Endothelial cell of umbilical vein (primary cell): ENCODE measurements around the gene CCDC117. TPM values are rescaled to one million over a fixed set of nuclear protein-coding genes. Genes with fewer than 3 reads are reported as not detected.

Experiments used
- BruUV-seq: library from RNA; stranded (reverse); fragments of 400-500 nt; replicated peaks from 2 replicates; lab custom pipeline; 2021; lab: Mats Ljungman, UMichigan
- CTCF ChIA-PET: fragments of 300-600, 350-600 bp; sonication (Branson Sonifier 250); formaldehyde crosslinking; loops from one replicate; lab custom pipeline; 2021; ENCODE audit warnings: antibody characterized with exemption, inconsistent platforms; lab: Charles Lee
- POLR2A ChIA-PET: fragments of 300-600, 350-600 bp; sonication (Branson Sonifier 250); formaldehyde crosslinking; loops from one replicate; lab custom pipeline; 2021; ENCODE audit warnings: antibody characterized with exemption, inconsistent platforms; lab: Charles Lee
- DNase-seq: peaks from one replicate; pipeline ENCODE4 v3.0.0-alpha.2; 2011; ENCODE audit warnings: low read depth, low spot score
- FAIRE-seq: peaks from 2 replicates; lab custom pipeline; 2011; peaks lifted over from hg19 to GRCh38; lab: Jason Lieb, UNC
- H2AFZ ChIP-seq: 2 replicates; pipeline ENCODE4 v1.6.0; 2012; ENCODE audit warnings: low read depth, low read length, control low read depth, inconsistent platforms
- H3K27ac ChIP-seq: 2 replicates; pipeline ENCODE4 v1.5.1; 2011; ENCODE audit warnings: low read depth, mild to moderate bottlenecking, control low read depth, low read length, moderate library complexity; ENCODE audit not compliant: insufficient read depth
- H3K27me3 ChIP-seq, 2 experiments: 2 replicates each; pipeline versions ENCODE4 v1.6.0 to v1.6.1; 2011; ENCODE audit warnings: low read length in 2 of 2, mixed read lengths in 1 of 2; ENCODE audit not compliant: control insufficient read depth in 2 of 2, insufficient read depth in 2 of 2
- H3K36me3 ChIP-seq, 2 experiments: 2 replicates in 1 of 2; 3 replicates in 1 of 2; pipeline ENCODE4 v1.5.1; 2011; ENCODE audit warnings: low read length in 2 of 2, mild to moderate bottlenecking in 1 of 2, moderate library complexity in 1 of 2; ENCODE audit not compliant: control insufficient read depth in 2 of 2, insufficient read depth in 2 of 2; ENCODE audit errors: extremely low read depth in 1 of 2
- H3K4me1 ChIP-seq: 3 replicates; pipeline ENCODE4 v1.5.1; 2011; ENCODE audit warnings: mild to moderate bottlenecking, low read length; ENCODE audit not compliant: control insufficient read depth, insufficient read depth; ENCODE audit errors: extremely low read depth
- H3K4me2 ChIP-seq: 2 replicates; pipeline ENCODE4 v1.6.1; 2011; ENCODE audit warnings: low read length, control low read depth, mixed read lengths; ENCODE audit not compliant: insufficient read depth
- H3K4me3 ChIP-seq, 3 experiments: fragments of 200-600 bp in 1 of 3; sonication (generic), shearing (Covaris generic) in 1 of 3; replicated peaks in 1 of 3; 2 replicates each; pipeline ENCODE4 v1.5.1; 2011 to 2016; ENCODE audit warnings: control low read depth in 3 of 3, low read length in 3 of 3, mild to moderate bottlenecking in 2 of 3, inconsistent platforms in 1 of 3, low read depth in 1 of 3, moderate library complexity in 1 of 3; ENCODE audit not compliant: insufficient read depth in 1 of 3
- H3K79me2 ChIP-seq: 2 replicates; pipeline ENCODE4 v1.6.0; 2012; ENCODE audit warnings: low read length, inconsistent platforms; ENCODE audit not compliant: control insufficient read depth, insufficient read depth
- H3K9ac ChIP-seq: replicated peaks from 2 replicates; pipeline ENCODE3; 2011; ENCODE audit warnings: low read length, control low read depth; ENCODE audit not compliant: insufficient read depth; ENCODE audit errors: extremely low read depth
- H3K9me1 ChIP-seq: replicated peaks from 3 replicates; pipeline ENCODE4 v1.6.0; 2011; ENCODE audit warnings: mild to moderate bottlenecking, low read length; ENCODE audit not compliant: control insufficient read depth, insufficient read depth; ENCODE audit errors: extremely low read depth
- H3K9me3 ChIP-seq: replicated peaks from 2 replicates; pipeline ENCODE4 v1.5.1; 2012; ENCODE audit warnings: low read length, inconsistent platforms; ENCODE audit not compliant: control insufficient read depth, insufficient read depth
- H4K20me1 ChIP-seq: replicated peaks from 2 replicates; pipeline ENCODE3; 2011; ENCODE audit warnings: mild to moderate bottlenecking, low read length; ENCODE audit not compliant: control insufficient read depth, insufficient read depth; ENCODE audit errors: extremely low read depth
- EZH2 ChIP-seq: IDR thresholded peaks from 2 replicates; pipeline ENCODE4 v1.6.1; 2012; ENCODE audit warnings: borderline replicate concordance, low read depth, mild to moderate bottlenecking, moderate library complexity, low read length, inconsistent platforms; ENCODE audit not compliant: severe bottlenecking
- FOS ChIP-seq: IDR thresholded peaks from 2 replicates; pipeline ENCODE4 v1.6.1; 2011; ENCODE audit warnings: mild to moderate bottlenecking, low read length, moderate library complexity, borderline replicate concordance; ENCODE audit not compliant: insufficient read depth
- GATA2 ChIP-seq: IDR thresholded peaks from 2 replicates; pipeline ENCODE4 v1.7.0; 2011; ENCODE audit warnings: low read depth, mild to moderate bottlenecking, moderate library complexity, mixed read lengths, low read length; ENCODE audit not compliant: insufficient read length, insufficient read depth
- JUN ChIP-seq: IDR thresholded peaks from 2 replicates; pipeline ENCODE4 v1.6.1; 2011; ENCODE audit warnings: borderline replicate concordance, low read depth; ENCODE audit not compliant: insufficient read length, insufficient read depth
- MYC ChIP-seq: IDR thresholded peaks from one replicate; pipeline ENCODE4 v1.6.1; 2011; ENCODE audit warnings: mild to moderate bottlenecking, low read depth, low read length
- POLR2A ChIP-seq: IDR thresholded peaks from 2 replicates; pipeline ENCODE4 v1.6.1; 2012; ENCODE audit warnings: low read depth, mild to moderate bottlenecking, control low read depth, low read length
- POLR2AphosphoS5 ChIP-seq: IDR thresholded peaks from 2 replicates; pipeline ENCODE4 v1.6.1; 2012; ENCODE audit warnings: low read depth, mild to moderate bottlenecking, control low read depth, low read length, moderate library complexity; ENCODE audit not compliant: insufficient read depth
- dilution Hi-C: fragments of 300-500 bp; cut with MboI; formaldehyde crosslinking; loops from one replicate; pipeline ENCODE4 v1.15.0; 2019; ENCODE audit warnings: low sequenced_read_pairs; ENCODE audit not compliant: extremely low pct_ligation_motif_present
- intact Hi-C: fragments of 100-400 bp; cut with micrococcal nuclease; formaldehyde crosslinking; loops from one replicate; pipeline ENCODE4 v1.10.0; 2022
- polyA plus RNA-seq, 4 experiments: library from polyadenylated mRNA; depleted of rRNA in 3 of 4; stranded (reverse) in 3 of 4; unstranded in 1 of 4; fragments of >200 nt; gene quantifications; 2 replicates each; pipeline versions ENCODE4 v1.2.1 to v1.2.3, GENCODE V29; 2011 to 2012; ENCODE audit warnings: missing spikeins in 1 of 4
- total RNA-seq: library from RNA; stranded (reverse); gene quantifications from 2 replicates; pipeline ENCODE4 v1.2.3, GENCODE V29; 2021
- TF ChIP-seq, protein P1 (sequence below), 2 donors: IDR thresholded peaks; 1 replicate in 1 of 2; 2 replicates in 1 of 2; pipeline ENCODE4 v1.5.1; 2011; ENCODE audit warnings: low read length in 2 of 2, mild to moderate bottlenecking in 2 of 2, moderate library complexity in 2 of 2, control low read depth in 1 of 2, inconsistent platforms in 1 of 2, low read depth in 1 of 2; ENCODE audit not compliant: insufficient read depth in 1 of 2; ENCODE audit errors: extremely low read depth in 1 of 2
- TF ChIP-seq, protein P2 (sequence below): IDR thresholded peaks from 2 replicates; pipeline ENCODE4 v1.6.1; 2011; ENCODE audit not compliant: insufficient read depth, insufficient read length

CCDC117 gene
- total and polyA plus RNA-seq, 2 donors (not counting 3 experiments of a cell fraction or from before 2014, with no cell fraction given), result 5.5 to 23.3 TPM

- no peak overlapping the region for H3K4me3 ChIP-seq
- no TSS peak for BruUV-seq
- FAIRE-seq, result no peak
- no peaks in the 10 kb centered on the region for H3K27me3 ChIP-seq
- no peak overlapping the region for H2AFZ ChIP-seq
- dilution Hi-C loops, result no loop called here
- POLR2A ChIA-PET, result no interaction called here
- no peaks in the 10 kb centered on the region for H3K9me1 ChIP-seq
- no peaks in the 10 kb centered on the region for H3K79me2 ChIP-seq
- peaks cover 0 to 2% of the 10 kb centered on the region in 2 experiments for H3K36me3 ChIP-seq
- no peak overlapping the region for H3K27ac ChIP-seq
- DNase-seq, result no peak
- H3K4me2 ChIP-seq, result no peak overlapping the region
- TF ChIP-seq MYC, result no peak
- no peak for TF ChIP-seq GATA2
- TF ChIP-seq POLR2AphosphoS5, result no peak
- TF ChIP-seq EZH2, result no peak
- TF ChIP-seq, protein P1, sequence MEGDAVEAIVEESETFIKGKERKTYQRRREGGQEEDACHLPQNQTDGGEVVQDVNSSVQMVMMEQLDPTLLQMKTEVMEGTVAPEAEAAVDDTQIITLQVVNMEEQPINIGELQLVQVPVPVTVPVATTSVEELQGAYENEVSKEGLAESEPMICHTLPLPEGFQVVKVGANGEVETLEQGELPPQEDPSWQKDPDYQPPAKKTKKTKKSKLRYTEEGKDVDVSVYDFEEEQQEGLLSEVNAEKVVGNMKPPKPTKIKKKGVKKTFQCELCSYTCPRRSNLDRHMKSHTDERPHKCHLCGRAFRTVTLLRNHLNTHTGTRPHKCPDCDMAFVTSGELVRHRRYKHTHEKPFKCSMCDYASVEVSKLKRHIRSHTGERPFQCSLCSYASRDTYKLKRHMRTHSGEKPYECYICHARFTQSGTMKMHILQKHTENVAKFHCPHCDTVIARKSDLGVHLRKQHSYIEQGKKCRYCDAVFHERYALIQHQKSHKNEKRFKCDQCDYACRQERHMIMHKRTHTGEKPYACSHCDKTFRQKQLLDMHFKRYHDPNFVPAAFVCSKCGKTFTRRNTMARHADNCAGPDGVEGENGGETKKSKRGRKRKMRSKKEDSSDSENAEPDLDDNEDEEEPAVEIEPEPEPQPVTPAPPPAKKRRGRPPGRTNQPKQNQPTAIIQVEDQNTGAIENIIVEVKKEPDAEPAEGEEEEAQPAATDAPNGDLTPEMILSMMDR (IDR thresholded peaks at IDR 0.05; ENCODE audit: extremely low read depth in 1 of 2, insufficient read depth in 1 of 2, low read depth in 1 of 2, low read length in 2 of 2), result no peak
- no peak for TF ChIP-seq FOS
- TF ChIP-seq JUN, result no peak
- TF ChIP-seq, protein P2, sequence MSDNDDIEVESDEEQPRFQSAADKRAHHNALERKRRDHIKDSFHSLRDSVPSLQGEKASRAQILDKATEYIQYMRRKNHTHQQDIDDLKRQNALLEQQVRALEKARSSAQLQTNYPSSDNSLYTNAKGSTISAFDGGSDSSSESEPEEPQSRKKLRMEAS, result no peak
- TF ChIP-seq POLR2A, result no peak
- CTCF ChIA-PET, result interaction anchor here (1.7 kb wide), 1 partner anchor 127 kb away, joined by 3 read pairs; no protein-coding TSS in a partner anchor
- no peak overlapping the region for H3K9ac ChIP-seq
- no peaks in the 10 kb centered on the region for H3K4me1 ChIP-seq
- H4K20me1 ChIP-seq, result no peaks in the 10 kb centered on the region
- intact Hi-C loops, result no loop called here
- no peaks in the 10 kb centered on the region for H3K9me3 ChIP-seq
Observed at GRCh38 chr22:28728002-28728401, 44.5 kb upstream of the CCDC117 start.
